Small intestine (tissue), 7 donors: ENCODE measurements around the gene SUN5. TPM values are rescaled to one million over a fixed set of nuclear protein-coding genes. Genes with fewer than 3 reads are reported as not detected.

Experiments used
- DNase-seq, 2 donors: peaks; one replicate each; pipeline versions ENCODE4 v3.0.0 to v3.0.0-alpha.2; 2013
- FAIRE-seq: peaks from 2 replicates; lab custom pipeline; 2012; peaks lifted over from hg19 to GRCh38; lab: Jason Lieb, UNC
- H3K27ac ChIP-seq, 3 donors: one replicate each; pipeline ENCODE4 v1.5.1; 2013; ENCODE audit warnings: low read length in 2 of 3, mild to moderate bottlenecking in 2 of 3, control low read depth in 1 of 3, inconsistent platforms in 1 of 3, low read depth in 1 of 3, moderate library complexity in 1 of 3
- H3K27me3 ChIP-seq, 3 donors: one replicate each; pipeline ENCODE4 v1.6.1; 2013; ENCODE audit warnings: low read length in 3 of 3, inconsistent platforms in 1 of 3; ENCODE audit not compliant: control insufficient read depth in 3 of 3, insufficient read depth in 3 of 3
- H3K36me3 ChIP-seq, 3 donors: one replicate each; pipeline ENCODE4 v1.6.1; 2013; ENCODE audit warnings: low read length in 3 of 3, inconsistent platforms in 1 of 3, low read depth in 1 of 3, mild to moderate bottlenecking in 1 of 3, moderate library complexity in 1 of 3; ENCODE audit not compliant: control insufficient read depth in 3 of 3, insufficient read depth in 2 of 3
- H3K4me1 ChIP-seq, 3 donors: one replicate each; pipeline ENCODE4 v1.6.1; 2013; ENCODE audit warnings: low read length in 2 of 3, inconsistent platforms in 1 of 3, low read depth in 1 of 3, mild to moderate bottlenecking in 1 of 3, moderate library complexity in 1 of 3; ENCODE audit not compliant: control insufficient read depth in 3 of 3, insufficient read depth in 2 of 3
- H3K4me3 ChIP-seq, 3 donors: one replicate each; pipeline ENCODE4 v1.5.1; 2013; ENCODE audit warnings: low read length in 3 of 3, control low read depth in 1 of 3, inconsistent platforms in 1 of 3, low read depth in 1 of 3, mild to moderate bottlenecking in 1 of 3, moderate library complexity in 1 of 3
- H3K9me3 ChIP-seq, 2 donors: one replicate each; pipeline ENCODE4 v1.6.1; 2013; ENCODE audit warnings: low read depth in 1 of 2, low read length in 1 of 2; ENCODE audit not compliant: control insufficient read depth in 2 of 2, insufficient read depth in 1 of 2
- WGBS, 3 donors: extraction: QIAGEN DNeasy Blood & Tissue Kit; methylation state at CpG; one replicate each; pipeline ENCODE4 v1.1.7; 2013; 5-methylcytosine and 5-hydroxymethylcytosine counted together
- polyA plus RNA-seq, 4 donors: library from polyadenylated mRNA; stranded (reverse) in 3 of 4; unstranded in 1 of 4; fragments of 200-250 nt in 3 of 4; fragments of 120-200 nt in 1 of 4; gene quantifications; one replicate each; pipeline versions ENCODE4 v1.2.1 to v1.2.3, GENCODE V29; 2013
- donor health status: healthy with polysubstance abuse.
- donor health status: control.
- donor health status: control.
- donor health status: Bipolar disorder and iron deficiency.
- donor health status: healthy.

Gene SUN5
- polyA plus RNA-seq, 4 donors: not detected

- peaks cover 0 to 10% of the 10 kb centered on the region in 2 donors for H3K9me3 ChIP-seq
- H3K4me1 ChIP-seq: no peaks in the 10 kb centered on the region
- no peak overlapping the region for H3K27ac ChIP-seq
- DNase-seq (no peak), FAIRE-seq (no peak)
- H3K27me3 ChIP-seq: no peaks in the 10 kb centered on the region
- 70 to 82% (median 76%) methylated on average over 6 of the region's 6 CpGs for WGBS, 3 donors
- H3K4me3 ChIP-seq: no peak overlapping the region
- H3K36me3 ChIP-seq: no peaks in the 10 kb centered on the region
Observed at GRCh38 chr20:32980990-32981389, 23.2 kb downstream of the SUN5 start.

GRCh38 chr20:32980131-32980941 lies 23.9 kb downstream of the SUN5 start:
- Histone ChIP-seq H3K4me1 (no peaks in the 10 kb centered on the region), H3K36me3 (no peaks in the 10 kb centered on the region), H3K27me3 (no peaks in the 10 kb centered on the region), H3K27ac (no peak overlapping the region), H3K9me3 (peaks cover 0 to 10% of the 10 kb centered on the region in 2 donors), H3K4me3 (no peak overlapping the region)
- DNase-seq (no peak), FAIRE-seq (no peak)
- 83 to 87% (median 86%) methylated on average over 19 of the region's 19 CpGs for WGBS, 3 donors

GRCh38 chr20:32979201-32979998 lies 24.8 kb downstream of the SUN5 start:
- Histone ChIP-seq H3K4me1 (no peaks in the 10 kb centered on the region), H3K4me3 (no peak overlapping the region), H3K36me3 (no peaks in the 10 kb centered on the region), H3K27me3 (no peaks in the 10 kb centered on the region), H3K9me3 (peaks cover 0 to 10% of the 10 kb centered on the region in 2 donors), H3K27ac (no peak overlapping the region)
- WGBS, 3 donors: 68 to 81% (median 75%) methylated on average over 9 of the region's 9 CpGs
- FAIRE-seq (no peak), DNase-seq (no peak)

GRCh38 chr20:32978009-32978335 lies 26.3 kb downstream of the SUN5 start:
- Histone ChIP-seq H3K4me3 (no peak overlapping the region), H3K36me3 (no peaks in the 10 kb centered on the region), H3K27me3 (no peaks in the 10 kb centered on the region), H3K9me3 (peaks cover 0 to 10% of the 10 kb centered on the region in 2 donors), H3K27ac (no peak overlapping the region), H3K4me1 (no peaks in the 10 kb centered on the region)
- WGBS, 3 donors: 77 to 87% (median 83%) methylated on average over 7 of the region's 7 CpGs
- DNase-seq: no peak
- no peak for FAIRE-seq

GRCh38 chr20:32977281-32978008 lies 26.8 kb downstream of the SUN5 start:
- no peak for DNase-seq
- WGBS, 3 donors: 82 to 89% (median 84%) methylated on average over 13 of the region's 13 CpGs
- H3K9me3 ChIP-seq: peaks cover 0 to 10% of the 10 kb centered on the region in 2 donors

GRCh38 chr20:32976746-32977145 lies 27.5 kb downstream of the SUN5 start:
- no peak for FAIRE-seq
- no peak for DNase-seq

More at GRCh38 chr20:32977281-32978008, 26.8 kb downstream of the SUN5 start:
- FAIRE-seq: no peak
- Histone ChIP-seq H3K27me3 (no peaks in the 10 kb centered on the region), H3K4me1 (no peaks in the 10 kb centered on the region), H3K27ac (no peak overlapping the region), H3K36me3 (no peaks in the 10 kb centered on the region), H3K4me3 (no peak overlapping the region)

GRCh38 chr20:32975698-32976674 lies 28.2 kb downstream of the SUN5 start:
- H3K36me3 ChIP-seq: no peaks in the 10 kb centered on the region
- peaks cover 0 to 10% of the 10 kb centered on the region in 2 donors for H3K9me3 ChIP-seq
- H3K4me3 ChIP-seq: no peak overlapping the region
- H3K4me1 ChIP-seq: no peaks in the 10 kb centered on the region
- no peak overlapping the region for H3K27ac ChIP-seq
- 78 to 85% (median 81%) methylated on average over 15 of the region's 15 CpGs for WGBS, 3 donors
- no peaks in the 10 kb centered on the region for H3K27me3 ChIP-seq
- FAIRE-seq (no peak), DNase-seq (no peak)

More at GRCh38 chr20:32976746-32977145, 27.5 kb downstream of the SUN5 start:
- Histone ChIP-seq H3K27me3 (no peaks in the 10 kb centered on the region), H3K9me3 (peaks cover 0 to 10% of the 10 kb centered on the region in 2 donors), H3K4me3 (no peak overlapping the region), H3K4me1 (no peaks in the 10 kb centered on the region), H3K36me3 (no peaks in the 10 kb centered on the region), H3K27ac (no peak overlapping the region)
- WGBS, 3 donors: 66 to 71% (median 69%) methylated on average over 6 of the region's 6 CpGs
